Measurements from ENCODE around the gene NEK7.

DNA sequence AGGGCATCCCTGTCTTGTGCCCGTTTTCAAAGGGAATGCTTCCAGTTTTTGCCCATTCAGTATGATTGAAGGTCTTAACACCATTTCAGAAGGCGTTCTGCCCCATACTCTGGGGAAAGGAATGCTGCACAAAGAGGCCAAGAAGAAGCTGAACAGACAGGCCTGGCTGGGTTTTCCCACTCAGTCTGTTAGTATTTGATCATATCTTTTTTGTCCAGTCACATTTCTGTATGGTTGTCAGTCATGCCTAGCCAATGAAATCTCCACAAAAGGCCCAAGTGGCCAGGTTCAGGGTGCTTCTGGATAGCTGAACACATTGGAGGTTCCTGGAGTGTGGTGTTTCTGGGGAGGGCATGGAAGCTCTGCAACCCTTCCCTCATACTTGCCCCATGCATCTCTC, 72.1 kb downstream of the NEK7 start:
- TF ChIP-seq, protein P1, sequence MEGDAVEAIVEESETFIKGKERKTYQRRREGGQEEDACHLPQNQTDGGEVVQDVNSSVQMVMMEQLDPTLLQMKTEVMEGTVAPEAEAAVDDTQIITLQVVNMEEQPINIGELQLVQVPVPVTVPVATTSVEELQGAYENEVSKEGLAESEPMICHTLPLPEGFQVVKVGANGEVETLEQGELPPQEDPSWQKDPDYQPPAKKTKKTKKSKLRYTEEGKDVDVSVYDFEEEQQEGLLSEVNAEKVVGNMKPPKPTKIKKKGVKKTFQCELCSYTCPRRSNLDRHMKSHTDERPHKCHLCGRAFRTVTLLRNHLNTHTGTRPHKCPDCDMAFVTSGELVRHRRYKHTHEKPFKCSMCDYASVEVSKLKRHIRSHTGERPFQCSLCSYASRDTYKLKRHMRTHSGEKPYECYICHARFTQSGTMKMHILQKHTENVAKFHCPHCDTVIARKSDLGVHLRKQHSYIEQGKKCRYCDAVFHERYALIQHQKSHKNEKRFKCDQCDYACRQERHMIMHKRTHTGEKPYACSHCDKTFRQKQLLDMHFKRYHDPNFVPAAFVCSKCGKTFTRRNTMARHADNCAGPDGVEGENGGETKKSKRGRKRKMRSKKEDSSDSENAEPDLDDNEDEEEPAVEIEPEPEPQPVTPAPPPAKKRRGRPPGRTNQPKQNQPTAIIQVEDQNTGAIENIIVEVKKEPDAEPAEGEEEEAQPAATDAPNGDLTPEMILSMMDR (IDR thresholded peaks at IDR 0.05): no peak
- TF ChIP-seq POLR2A (IDR thresholded peaks at IDR 0.05): no peak

Data from right lobe of liver (tissue), 4 donors.